NCI-H2081 (cell line): ENCODE results near the gene TNS3.

Experiments used
- DNase-seq, 2 experiments: peaks; one replicate each; lab custom pipeline; 2025; lab: John Stamatoyannopoulos, UW

The TNS3 gene

DNA sequence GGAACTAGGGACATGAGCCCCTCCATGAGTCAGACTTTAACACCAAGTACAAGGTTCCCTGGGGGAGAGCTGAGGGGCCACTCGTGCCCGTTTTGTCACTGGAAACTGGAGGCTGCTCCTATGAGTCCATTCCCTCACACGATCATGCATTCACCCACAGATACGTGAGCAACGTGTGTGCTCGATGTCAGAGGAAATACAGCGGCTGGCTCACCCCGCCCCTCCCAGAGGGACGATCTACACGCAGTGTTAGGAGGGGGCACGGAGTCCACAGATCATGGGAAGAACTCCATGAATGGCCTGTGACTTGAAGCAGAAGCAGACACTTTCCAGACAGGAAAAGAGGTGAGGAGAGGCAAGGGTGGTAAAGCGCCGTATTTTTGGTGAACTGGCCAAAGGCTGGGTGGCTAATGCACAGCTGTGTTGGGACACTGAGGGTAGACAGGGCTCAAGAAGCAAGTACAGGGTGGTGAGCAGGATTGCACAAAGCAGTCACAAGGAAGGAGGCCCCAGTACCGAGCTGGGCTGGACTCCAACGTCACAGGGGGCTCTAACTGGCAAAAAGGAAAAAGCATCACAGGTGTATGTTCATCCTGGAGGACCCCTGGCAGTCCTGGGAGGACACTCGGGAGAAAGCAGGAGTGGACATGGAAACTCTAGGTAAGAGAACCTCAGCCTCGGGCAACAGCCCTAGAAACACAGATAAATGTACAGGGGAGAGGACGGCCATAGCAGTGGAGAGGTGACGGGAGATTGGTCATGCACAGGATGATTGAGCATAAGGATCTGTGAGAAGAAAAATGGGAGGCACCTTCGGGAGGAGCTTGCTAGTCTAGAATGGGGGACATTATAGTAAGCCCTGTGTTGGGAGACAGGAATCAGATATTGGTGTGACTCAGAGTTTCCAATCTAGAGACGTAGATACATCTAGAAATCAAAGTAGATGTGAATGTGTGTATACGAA lies 41.2 kb downstream of the TNS3 start:
- DNase-seq = no peak

DNA sequence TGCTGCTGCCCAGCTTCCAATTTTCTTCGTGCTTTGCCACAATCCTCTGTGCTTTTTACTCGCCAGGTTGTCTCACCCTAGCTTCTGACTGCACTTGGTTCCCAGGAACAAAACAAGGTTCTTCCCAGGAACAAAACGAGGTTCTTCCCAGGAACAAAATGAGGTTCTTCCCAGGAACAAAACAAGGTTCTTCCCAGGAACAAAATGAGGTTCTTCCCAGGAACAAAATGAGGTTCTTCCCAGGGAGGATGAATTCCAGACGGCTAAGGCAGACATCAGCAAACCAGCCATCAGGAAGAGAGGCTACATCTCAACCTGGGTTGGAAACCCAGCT lies 41.9 kb downstream of the TNS3 start:
- no peak for DNase-seq

DNA sequence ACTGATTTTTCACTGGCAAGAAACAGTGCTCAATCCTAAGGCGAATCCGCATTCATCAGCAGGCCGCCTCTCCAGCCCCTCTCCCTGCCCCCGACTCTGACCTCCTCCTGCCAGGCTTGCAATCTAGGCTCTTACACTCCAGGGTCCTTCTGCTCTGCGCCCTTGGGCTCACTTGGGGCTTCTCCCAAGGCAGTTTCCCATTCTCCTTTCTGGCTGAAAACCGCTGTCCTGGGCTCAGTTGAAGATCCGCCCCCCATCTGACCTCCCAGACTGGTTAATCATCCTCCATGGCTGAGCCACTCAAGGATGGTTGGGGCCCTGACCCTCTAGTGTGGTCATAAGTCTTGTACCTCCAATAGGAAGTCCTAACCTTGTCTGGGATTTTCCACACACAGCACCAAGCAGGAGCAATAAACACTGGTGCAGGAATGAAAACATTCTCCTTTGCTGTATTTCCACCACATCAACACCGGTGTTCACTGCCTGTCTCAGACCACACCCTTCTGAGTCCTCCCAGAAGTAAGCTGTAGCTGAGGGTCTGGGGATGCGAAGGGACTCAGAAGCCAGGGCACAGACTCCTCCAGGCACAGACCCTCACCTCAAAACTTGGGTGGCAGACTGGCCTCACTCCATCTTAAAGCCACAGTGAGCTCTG lies 42.4 kb downstream of the TNS3 start:
- no peak for DNase-seq

DNA sequence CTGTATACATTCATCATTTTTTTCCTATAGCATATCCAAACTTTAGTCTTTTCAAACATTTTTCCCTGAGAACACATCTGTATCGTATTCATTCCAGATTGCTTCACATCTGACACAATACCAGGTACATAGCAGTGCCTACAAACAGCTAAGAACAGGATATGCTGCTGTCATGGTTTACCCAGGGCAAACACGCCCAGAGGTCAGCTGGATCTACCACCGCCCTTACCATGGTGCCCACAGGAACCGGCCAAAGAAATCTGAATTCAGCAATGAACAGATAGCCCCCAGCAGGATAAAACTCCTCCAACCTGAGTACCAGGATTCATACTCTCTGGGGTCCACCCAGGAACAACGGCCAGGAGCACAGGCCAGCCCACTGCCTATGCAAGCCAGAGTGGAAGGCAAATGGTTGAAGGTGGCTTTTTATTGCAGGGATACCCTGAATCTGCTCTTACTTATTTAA lies 43.0 kb downstream of the TNS3 start:
- DNase-seq = no peak

DNA sequence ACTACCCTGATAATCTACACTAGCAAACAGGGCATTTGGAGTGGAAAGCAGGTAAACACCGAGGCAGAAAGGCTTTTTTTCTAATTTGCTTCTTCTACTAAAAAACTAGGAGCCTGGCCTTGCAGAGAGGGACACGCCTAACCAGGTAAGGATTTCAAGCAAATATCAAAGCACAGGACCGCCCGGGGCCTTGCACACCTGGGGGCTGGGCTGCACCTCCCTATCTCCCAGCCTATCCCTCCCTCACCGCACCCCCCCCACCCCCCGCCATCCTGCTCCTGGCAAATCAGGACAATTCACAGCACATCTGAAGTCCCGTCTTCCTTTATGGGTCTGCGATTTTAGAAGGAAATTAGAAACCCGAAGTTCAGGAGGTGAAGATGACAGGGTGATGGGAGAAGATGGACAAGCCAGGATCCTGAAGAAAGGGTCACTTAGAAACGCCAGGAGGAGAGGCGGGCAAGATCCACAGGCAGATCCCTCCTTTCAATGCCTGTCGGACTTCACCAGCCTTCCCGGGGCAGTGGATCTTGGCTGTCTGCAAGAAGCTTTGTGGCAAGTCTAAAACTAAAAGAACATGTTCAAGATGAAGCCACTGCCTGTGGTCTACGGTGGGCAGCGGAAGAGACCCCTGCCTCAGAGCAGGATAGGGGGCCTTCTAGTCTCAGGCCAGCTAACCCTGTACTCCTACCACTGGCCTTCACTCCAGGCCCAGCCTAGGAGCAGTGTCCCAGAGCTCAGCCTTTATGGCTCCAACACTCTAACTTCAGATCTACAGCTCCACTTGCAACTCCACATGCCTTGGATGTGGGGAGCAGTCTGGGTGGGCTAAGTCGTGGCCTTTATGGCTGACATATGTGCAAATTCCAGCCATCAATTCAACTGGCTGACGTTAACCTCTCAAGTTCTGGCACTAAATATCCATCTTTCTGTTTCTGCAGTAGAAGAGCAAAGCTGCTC lies 43.9 kb downstream of the TNS3 start:
- no peak for DNase-seq

DNA sequence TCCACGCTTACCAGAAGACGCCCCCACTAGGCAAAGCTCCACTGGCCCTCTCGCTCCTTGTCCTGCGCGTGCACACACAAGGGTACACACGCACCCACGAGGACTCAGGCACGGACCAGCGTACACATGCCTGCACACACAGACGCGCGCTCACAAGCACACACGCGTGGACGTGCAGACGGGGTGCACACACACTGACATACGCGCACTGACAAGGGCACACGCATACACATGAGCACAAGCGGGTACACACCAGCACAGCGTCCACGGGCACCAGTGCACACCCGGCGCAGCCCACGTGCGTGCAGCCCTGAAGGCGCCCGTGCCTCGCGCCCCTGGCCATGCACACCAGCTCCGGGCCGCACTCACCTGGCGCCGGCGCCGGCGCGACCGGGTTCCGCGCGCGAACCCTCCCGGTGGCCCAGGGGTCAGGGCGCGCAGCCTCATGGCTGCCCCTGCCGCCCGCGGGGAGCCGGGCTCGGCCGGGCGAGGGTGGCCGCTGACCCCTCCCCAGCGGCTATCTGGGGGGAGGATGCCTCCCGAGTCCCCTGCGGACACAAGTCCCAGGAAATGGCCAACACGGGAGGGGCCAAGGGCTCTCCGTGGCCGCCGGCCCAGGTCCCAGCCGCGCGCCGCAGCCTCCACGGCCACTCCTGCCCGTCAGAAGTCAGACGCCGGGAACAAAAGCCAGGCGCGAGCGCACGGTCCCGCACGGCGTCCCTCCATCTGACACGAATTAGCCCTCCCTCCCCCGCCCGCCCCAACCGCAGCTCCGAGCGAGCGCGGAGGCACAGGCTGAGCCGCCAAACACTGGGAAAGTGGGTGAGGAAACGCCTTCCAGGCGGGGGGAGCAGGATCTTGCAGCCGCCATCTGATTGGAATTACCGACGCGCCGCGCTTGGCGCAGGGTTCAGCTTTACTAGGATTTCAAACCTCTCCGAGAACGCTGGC lies 45.0 kb downstream of the TNS3 start:
- no peak for DNase-seq

DNA sequence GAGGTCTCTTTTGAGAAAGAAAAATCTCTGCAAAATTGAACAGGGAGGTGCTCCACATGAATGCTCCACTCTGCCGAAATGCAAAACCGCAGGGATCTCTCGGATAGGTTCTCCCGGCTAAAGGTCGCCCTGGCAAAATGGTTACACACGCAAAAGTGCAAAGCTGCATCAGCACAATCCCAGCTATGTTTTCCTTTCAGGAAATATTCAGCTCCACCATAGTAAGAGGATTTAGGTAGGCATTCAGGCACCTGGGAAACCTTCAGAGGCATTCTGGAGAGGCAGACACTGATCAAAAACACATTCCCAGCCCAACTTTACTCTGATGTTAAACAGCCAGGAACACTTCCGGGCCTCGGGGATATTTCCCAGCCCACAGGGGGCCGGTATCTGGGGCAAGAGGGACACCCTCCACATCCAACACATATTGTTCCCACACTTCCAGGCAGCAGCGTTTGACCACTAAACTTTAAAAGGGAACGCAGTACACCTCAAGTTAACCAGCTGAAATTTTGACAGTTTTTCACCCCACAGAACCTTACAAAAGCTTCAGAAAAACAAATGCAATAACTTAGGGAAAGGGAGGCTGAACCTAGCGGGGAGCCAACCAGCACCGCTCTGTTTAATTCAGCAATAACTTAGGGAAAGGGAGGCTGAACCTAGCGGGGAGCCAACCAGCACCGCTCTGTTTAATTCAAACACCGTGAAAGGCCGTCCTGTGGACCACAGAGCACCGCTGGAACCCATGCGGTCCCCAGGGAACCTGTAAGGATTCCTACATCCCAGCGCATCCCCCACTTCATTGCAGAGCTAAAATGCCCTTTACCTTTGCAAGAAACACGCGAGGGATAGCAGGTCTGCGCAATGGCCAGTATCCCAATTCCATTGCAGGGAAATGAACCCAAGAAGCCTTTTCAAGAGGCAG lies 45.9 kb downstream of the TNS3 start:
- DNase-seq = no peak

DNA sequence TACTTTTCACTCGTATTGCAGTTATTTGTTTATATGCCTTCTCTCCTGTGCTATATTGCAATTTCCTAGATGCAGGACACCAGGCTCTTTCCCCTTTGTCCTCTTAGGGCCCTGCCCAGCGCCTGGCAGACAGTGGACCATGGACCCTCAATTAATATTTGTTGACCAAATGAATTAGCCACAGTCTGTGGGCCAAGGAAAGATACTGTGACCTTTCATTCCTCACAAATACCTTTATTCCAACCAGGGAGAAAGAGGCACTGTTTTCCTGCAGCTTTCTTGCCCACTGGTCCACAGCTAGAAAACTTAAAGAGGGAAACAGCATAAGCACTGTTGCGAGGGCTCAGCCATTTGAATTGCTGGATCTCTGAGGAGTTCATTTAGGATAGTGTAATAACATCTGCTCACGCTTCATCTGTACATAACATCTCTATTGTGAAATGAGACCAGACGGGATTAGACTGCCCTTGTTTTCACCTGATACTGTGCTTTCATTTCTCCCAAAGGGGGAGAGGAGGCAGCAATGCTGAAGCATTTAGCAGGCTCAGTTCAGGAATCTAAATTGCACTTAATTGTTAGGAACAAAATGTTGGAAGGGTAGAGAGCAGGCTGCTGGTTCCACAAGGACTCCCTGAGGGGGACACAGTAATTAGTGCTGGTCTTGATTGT lies 46.7 kb downstream of the TNS3 start:
- peak in 1 of 2 experiments; percentile 12 for DNase-seq

DNA sequence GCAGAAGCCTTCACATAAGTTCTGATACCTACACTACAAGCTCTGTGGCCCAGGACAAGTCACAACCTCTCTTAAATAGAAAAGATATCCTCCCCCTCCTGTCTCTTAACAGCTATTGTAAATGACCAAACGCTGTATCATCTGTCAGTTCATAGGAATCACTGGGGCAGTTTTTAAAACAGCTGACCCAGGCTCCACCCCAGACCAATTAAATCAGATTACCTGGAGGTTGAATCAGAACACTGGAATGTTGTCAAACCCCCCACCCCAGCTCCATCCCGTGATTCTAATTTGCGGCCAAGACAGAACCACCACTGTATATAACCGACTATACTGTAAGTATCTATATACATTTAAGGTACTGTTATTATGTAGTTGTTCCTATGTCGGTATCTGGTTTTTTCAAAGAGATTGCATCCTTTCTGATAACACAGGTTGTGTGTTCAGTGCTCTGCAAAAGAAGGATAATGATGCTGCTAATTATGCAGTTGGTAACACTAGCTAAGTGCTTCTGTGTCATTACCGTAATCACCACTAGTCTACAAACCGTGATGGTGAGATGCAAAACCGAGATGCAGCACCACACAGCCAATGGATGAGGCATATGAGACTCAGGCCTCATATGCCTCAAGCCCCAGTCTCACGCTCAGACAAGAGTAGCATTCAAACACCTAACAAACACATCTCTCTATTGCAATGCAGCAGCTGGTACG lies 47.4 kb downstream of the TNS3 start:
- DNase-seq = peak; percentile 24 to 58

DNA sequence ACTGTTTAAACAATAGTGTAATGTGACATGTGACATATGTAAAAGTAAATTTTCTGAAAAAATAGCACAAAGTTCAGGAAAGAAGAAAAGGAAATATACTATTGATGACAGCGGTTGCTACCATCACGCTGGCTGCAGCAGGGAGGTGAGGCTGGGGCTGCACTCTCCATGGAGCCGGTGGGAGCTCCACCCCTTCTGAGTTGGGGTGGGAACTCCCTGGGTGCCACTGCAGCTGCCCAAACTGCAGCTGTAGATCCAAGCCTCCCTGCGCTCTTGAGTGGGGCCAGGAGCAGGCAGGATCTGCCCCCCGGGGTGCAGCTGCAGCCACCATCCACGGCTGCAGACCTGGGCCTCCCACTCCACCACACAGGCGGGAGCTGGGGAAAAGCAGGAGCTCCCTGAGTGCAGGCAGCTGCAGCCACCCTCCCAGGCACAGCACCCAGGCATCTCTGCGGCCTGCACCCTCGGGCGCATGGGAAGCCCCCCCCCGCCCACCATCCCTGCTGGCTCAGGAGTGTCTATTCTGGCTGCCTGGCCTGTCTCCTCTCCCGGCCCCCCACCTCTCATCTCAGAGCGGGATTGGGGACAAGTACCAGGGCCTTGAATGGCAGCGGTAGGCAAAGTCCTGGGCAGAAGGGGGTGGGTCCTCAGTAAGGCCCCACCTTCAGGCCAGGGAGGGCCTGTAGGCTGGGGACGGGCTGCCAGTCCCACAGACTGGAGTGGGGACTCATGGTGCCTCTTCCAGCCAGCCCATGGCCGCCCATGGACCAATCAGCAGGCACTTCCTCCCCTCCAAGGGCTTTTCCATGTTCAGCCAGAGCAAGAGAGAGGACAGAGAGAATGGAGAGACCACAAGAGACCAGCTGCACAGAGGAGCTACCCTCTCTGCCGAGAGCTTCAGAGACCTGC lies 50.1 kb downstream of the TNS3 start:
- no peak for DNase-seq

DNA sequence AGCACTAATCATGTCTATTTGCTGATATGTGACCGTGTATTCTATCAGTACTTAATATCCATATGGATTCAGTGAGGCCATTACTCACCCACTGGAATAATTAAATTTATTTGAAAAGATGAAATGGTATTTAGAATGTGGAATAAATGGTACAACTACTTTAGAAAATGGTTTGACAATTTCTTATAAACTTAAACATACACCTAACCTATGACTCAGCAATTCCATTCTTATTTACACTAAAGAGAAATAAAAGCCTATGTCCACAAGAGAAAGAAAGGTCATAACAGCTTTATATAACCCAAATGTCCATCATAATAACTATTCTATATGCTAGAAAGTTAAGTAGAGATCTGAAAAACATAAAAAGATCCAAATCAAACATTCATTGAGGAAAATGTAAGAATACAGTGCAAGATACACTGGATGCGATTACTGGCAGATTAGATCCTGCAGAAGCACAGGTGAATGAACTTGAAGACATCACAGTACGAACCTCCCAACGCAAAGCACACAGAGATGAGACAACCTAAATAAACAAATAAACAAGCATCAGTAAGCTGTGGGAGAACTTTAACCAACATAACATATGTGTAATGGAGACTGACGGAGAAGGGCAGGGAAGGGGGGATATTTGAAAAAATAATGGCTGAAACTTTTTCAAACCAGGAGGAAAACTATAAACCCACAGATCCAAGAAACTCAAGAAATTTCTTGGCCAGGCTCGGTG lies 51.9 kb downstream of the TNS3 start:
- DNase-seq = no peak

DNA sequence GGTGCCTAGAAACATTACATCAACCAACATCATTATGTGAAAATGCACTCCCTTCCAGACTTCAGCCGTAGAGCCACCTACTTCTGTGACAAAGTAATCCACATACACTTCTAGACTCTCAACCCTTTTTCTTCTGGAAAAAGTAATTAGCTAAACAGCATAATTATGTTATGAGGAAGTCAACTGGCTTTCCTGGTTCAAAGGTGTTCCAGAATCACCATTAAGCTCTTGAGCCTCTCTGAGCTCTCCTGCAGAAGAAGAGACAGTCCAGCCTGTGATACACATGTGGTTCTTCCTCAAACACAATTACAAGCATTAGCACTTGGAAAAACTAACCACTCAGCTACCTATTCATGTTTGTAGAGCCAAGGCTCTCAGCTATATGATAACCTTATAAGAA lies 52.5 kb downstream of the TNS3 start:
- DNase-seq = no peak

DNA sequence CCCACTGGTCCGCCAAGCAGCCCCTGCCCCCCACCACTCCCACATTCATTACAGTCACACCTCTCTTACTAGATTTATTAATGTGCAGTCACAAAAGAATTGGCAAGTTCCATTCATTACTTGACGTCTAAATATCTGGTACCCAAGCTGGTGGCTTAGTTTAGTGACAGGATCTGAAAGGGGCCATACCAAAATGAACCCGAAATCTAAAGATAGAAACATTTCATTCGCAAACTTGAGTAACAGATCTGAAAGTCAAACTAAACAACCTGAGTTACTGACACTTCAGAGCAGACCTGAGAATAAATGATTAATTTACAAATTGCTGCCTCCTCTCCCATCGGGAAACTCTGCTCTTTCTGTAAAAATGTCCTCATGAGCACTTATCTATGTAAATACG lies 53.4 kb downstream of the TNS3 start:
- DNase-seq = no peak

DNA sequence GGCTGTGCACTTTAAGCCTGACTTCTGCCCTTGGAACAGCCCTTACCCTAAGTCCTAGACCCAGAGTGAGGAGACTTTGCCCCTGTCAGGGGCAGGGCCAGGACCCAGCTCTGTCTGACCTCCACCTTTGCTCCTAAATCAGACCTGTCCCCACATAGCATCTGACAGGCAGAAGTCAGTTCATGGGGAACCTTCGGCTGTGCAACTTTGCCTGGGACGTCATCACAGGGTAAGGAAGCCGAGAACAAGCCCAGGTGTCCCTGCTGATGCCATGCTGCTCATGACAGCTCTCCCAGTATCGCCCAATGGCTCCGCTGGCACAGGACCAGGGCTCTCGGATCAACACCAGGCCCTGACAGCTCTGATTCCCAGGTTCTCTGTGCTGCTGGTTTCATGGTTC lies 55.4 kb downstream of the TNS3 start:
- DNase-seq = no peak

DNA sequence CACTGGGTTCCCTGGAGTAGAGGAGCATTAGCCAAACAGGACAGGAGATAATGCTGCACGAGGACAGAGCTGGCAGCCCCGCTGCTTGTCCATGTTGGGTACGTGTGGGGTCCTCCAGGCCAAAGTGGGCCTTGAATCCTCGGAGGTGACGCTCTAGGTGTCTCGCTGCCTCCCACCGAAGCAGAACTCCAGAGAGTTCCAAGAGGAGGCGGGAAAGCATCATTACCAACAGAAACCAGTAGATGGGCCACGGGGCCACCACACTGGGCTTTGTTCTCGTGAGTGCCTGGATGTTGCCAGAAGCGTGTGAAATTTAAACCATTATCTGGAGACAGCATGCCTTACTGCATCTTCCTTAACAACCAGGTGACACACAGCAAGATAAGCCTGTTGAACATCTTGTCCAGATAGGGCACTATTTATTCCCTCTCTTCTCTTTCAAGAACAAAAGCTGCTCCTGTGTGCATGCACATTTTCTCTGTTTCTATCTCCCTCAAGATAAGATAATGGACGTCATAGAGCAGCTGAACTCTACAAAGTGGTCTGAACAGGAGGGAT lies 56.8 kb downstream of the TNS3 start:
- DNase-seq = no peak

DNA sequence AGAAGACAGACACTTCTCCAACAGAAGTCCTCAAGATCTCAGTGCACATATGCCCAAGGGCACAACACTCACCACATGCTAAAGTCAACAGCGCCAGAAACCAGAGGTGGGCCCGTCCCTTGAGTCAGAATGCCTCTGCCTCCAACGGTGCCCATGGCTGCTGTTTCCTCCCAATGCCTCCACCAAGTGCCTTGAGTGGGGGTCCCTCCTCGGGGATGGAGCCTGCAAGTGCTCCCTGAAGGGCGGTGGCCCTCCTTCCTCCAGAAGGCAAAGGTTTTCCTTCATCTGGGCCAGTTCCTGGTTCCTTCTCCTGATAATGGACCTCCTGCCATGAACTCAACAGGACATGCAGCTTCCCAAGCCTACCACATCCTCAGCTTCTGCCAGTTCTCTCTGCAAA lies 58.5 kb downstream of the TNS3 start:
- DNase-seq = no peak
